ENCODE results near the gene TRIM41. TPM values are rescaled to one million over a fixed set of nuclear protein-coding genes. Genes with fewer than 3 reads are reported as not detected.
"Not testable (repeated sequence)": the region's sequence is repeated elsewhere in the genome, so short reads cannot be mapped to it uniquely, and the experiment has no call there.

Gene TRIM41
- total and polyA plus RNA-seq, 2 experiments from 2014 or later: 2.0 to 14.9 TPM

- TF ChIP-seq EZH2phosphoT487 (IDR thresholded peaks at IDR 0.05; ENCODE audit: low read depth, severe bottlenecking, unreplicated experiment) (no peak), EZH2 (IDR thresholded peaks at IDR 0.05; ENCODE audit: borderline replicate concordance) (no peak), CTCF (IDR thresholded peaks at IDR 0.05; ENCODE audit: poor library complexity) (no peak)
- Histone ChIP-seq H2AFZ (peak overlapping the region; percentile 60), H3K4me1 (ENCODE audit: insufficient read depth) (peaks cover 6% of the 10 kb centered on the region), H3K9me3 (ENCODE audit: low read depth) (no peaks in the 10 kb centered on the region), H3K4me3 (peak overlapping the region; percentile 20), H3K79me2 (peaks cover 41% of the 10 kb centered on the region), H3K9me2 (replicated peaks; ENCODE audit: insufficient read depth) (no peaks in the 10 kb centered on the region), H3K27me3 (no peaks in the 10 kb centered on the region), H3K27ac (peak overlapping the region; percentile 25), H3K36me3 (replicated peaks; ENCODE audit: insufficient read depth, low read depth) (no peaks in the 10 kb centered on the region), H4K20me1 (ENCODE audit: insufficient read depth, poor library complexity, severe bottlenecking) (peaks cover 30% of the 10 kb centered on the region), H3K4me2 (peak overlapping the region; percentile 79)
- WGBS (ENCODE audit: low lambda C conversion rate, missing lambda C conversion rate): 8% methylated on average over 5 of the region's 7 CpGs
- DNase-seq (ENCODE audit: low spot score): no peak
These were observed 57.2 kb downstream of the TRIM41 start for GRCh38 chr5:181280251-181280762.

- H3K4me3 ChIP-seq: peak overlapping the region; percentile 84
- peaks cover 49% of the 10 kb centered on the region for H3K79me2 ChIP-seq
- H3K9me3 ChIP-seq (ENCODE audit: low read depth): no peaks in the 10 kb centered on the region
- DNase-seq (ENCODE audit: low spot score): peak; percentile 94
- no peaks in the 10 kb centered on the region for H3K27me3 ChIP-seq
- H3K4me1 ChIP-seq (ENCODE audit: insufficient read depth): peaks cover 6% of the 10 kb centered on the region
- H3K27ac ChIP-seq: peak overlapping the region; percentile 96
- WGBS (ENCODE audit: low lambda C conversion rate, missing lambda C conversion rate): 1% methylated on average over 19 of the region's 40 CpGs
- H4K20me1 ChIP-seq (ENCODE audit: insufficient read depth, poor library complexity, severe bottlenecking): peaks cover 39% of the 10 kb centered on the region
- H2AFZ ChIP-seq: peak overlapping the region; percentile 76
- no peaks in the 10 kb centered on the region for H3K9me2 ChIP-seq (replicated peaks; ENCODE audit: insufficient read depth)
- peak overlapping the region; percentile 79 for H3K4me2 ChIP-seq
- H3K36me3 ChIP-seq (replicated peaks; ENCODE audit: insufficient read depth, low read depth): no peaks in the 10 kb centered on the region
- TF ChIP-seq CTCF (IDR thresholded peaks at IDR 0.05; ENCODE audit: poor library complexity) (no peak), EZH2 (IDR thresholded peaks at IDR 0.05; ENCODE audit: borderline replicate concordance) (no peak), EZH2phosphoT487 (IDR thresholded peaks at IDR 0.05; ENCODE audit: low read depth, severe bottlenecking, unreplicated experiment) (no peak)
These were observed 58.2 kb downstream of the TRIM41 start for GRCh38 chr5:181281077-181281983.

GRCh38 chr5:181281984-181282316, 58.9 kb downstream of the TRIM41 start:
- TF ChIP-seq EZH2 (IDR thresholded peaks at IDR 0.05; ENCODE audit: borderline replicate concordance) (no peak), CTCF (IDR thresholded peaks at IDR 0.05; ENCODE audit: poor library complexity) (peak; percentile 4), EZH2phosphoT487 (IDR thresholded peaks at IDR 0.05; ENCODE audit: low read depth, severe bottlenecking, unreplicated experiment) (no peak)
- 1% methylated on average over 11 of the region's 18 CpGs for WGBS (ENCODE audit: low lambda C conversion rate, missing lambda C conversion rate)
- no peaks in the 10 kb centered on the region for H3K9me3 ChIP-seq (ENCODE audit: low read depth)
- H4K20me1 ChIP-seq (ENCODE audit: insufficient read depth, poor library complexity, severe bottlenecking): peaks cover 45% of the 10 kb centered on the region
- H2AFZ ChIP-seq: no peak overlapping the region
- H3K27me3 ChIP-seq: no peaks in the 10 kb centered on the region
- peak overlapping the region; percentile 79 for H3K4me2 ChIP-seq
- peaks cover 6% of the 10 kb centered on the region for H3K4me1 ChIP-seq (ENCODE audit: insufficient read depth)
- no peak overlapping the region for H3K27ac ChIP-seq
- H3K36me3 ChIP-seq (replicated peaks; ENCODE audit: insufficient read depth, low read depth): no peaks in the 10 kb centered on the region
- no peak for DNase-seq (ENCODE audit: low spot score)
- H3K4me3 ChIP-seq: peak overlapping the region; percentile 72
- no peaks in the 10 kb centered on the region for H3K9me2 ChIP-seq (replicated peaks; ENCODE audit: insufficient read depth)
- peaks cover 55% of the 10 kb centered on the region for H3K79me2 ChIP-seq

DNA sequence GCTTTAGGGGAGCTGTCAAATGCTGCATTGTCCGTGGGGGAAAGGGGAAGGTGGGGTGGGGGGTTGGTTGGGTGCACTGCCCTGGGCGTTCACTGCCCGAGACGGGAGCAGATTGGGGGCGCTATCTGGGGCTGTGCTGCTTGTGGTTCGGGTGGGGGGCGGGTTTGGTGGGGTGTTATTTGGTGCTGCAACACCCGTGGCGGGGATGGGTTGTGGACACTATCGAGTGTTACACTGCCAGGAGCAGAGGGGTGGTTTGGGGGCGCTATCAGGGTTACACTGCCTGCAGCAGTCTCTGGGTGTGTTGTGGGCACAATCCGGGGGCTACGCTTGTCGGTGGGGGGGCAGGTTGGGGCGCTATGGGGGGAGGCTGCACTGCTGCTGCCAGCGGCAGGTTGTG, 59.3 kb downstream of the TRIM41 start:
- H3K27ac ChIP-seq; H3K4me1 ChIP-seq (ENCODE audit: insufficient read depth); H3K9me3 ChIP-seq (ENCODE audit: low read depth); H3K27me3 ChIP-seq; DNase-seq (ENCODE audit: low spot score); H3K4me3 ChIP-seq; H2AFZ ChIP-seq; H3K36me3 ChIP-seq (replicated peaks; ENCODE audit: insufficient read depth, low read depth); H3K9me2 ChIP-seq (replicated peaks; ENCODE audit: insufficient read depth): not testable (repeated sequence)
- Histone ChIP-seq H3K79me2 (peaks cover 57% of the 10 kb centered on the region), H4K20me1 (ENCODE audit: insufficient read depth, poor library complexity, severe bottlenecking) (peaks cover 46% of the 10 kb centered on the region), H3K4me2 (peak overlapping the region; percentile 79)
- WGBS (ENCODE audit: low lambda C conversion rate, missing lambda C conversion rate): 72% methylated on average over 16 of the region's 16 CpGs
